Measurements from ENCODE around the gene PCDHGA6. TPM values are rescaled to one million over a fixed set of nuclear protein-coding genes. Genes with fewer than 3 reads are reported as not detected.
"Not testable (repeated sequence)": the region's sequence is repeated elsewhere in the genome, so short reads cannot be mapped to it uniquely, and the experiment has no call there.

PCDHGA6 gene
- total RNA-seq, 1 donor from 2014 or later, result 2.0 TPM

DNA sequence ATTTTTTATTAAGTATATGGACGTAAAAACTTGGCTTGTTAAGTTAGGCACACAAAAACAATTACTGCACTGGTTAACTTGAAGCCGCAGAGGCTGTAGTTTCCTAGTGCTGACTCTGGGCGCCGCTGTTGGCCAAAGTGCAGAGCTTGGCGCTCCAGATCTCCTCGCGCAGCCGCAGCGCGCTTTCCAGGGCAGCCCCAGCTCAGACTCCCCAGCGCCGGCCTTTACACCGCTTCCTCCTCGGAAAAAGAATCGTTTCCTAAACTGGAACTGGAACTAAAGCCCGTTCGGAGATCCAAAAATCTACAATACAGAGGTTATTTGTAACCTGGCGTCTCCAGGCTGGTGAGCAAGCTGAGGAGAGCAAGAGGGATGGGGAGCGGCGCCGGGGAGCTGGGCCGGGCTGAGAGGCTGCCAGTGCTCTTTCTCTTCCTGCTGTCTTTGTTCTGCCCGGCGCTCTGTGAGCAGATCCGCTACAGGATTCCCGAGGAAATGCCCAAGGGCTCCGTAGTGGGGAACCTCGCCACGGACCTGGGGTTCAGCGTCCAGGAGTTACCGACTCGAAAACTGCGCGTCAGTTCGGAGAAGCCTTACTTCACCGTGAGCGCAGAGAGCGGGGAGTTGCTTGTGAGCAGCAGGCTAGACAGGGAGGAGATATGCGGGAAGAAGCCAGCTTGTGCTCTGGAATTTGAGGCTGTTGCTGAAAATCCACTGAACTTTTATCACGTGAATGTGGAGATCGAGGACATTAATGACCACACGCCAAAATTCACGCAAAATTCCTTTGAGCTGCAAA, 24.3 kb downstream of the PCDHGA6 start, which contains the start of gene PCDHGB5:
Gene PCDHGB5, plus strand, starts transcription at position 192 of the 796 bp plus-strand sequence. Its CDS starts 181 bp downstream, at position 373.
- DNase-seq (ENCODE audit: low spot score in 2 of 2); H3K36me3 ChIP-seq; H3K27me3 ChIP-seq; H3K4me1 ChIP-seq; intact Hi-C loops (cut with DNase I): not testable (repeated sequence)
- Histone ChIP-seq H3K4me3 (peak within 1 kb of the TSS; percentile 33 to 38), H3K27ac (peak within 1 kb of the TSS in 1 of 2 donors; percentile 18), H3K9me3 (peaks cover 79 to 97% of the 10 kb centered on the region in 2 donors)
- TF ChIP-seq, protein P1, sequence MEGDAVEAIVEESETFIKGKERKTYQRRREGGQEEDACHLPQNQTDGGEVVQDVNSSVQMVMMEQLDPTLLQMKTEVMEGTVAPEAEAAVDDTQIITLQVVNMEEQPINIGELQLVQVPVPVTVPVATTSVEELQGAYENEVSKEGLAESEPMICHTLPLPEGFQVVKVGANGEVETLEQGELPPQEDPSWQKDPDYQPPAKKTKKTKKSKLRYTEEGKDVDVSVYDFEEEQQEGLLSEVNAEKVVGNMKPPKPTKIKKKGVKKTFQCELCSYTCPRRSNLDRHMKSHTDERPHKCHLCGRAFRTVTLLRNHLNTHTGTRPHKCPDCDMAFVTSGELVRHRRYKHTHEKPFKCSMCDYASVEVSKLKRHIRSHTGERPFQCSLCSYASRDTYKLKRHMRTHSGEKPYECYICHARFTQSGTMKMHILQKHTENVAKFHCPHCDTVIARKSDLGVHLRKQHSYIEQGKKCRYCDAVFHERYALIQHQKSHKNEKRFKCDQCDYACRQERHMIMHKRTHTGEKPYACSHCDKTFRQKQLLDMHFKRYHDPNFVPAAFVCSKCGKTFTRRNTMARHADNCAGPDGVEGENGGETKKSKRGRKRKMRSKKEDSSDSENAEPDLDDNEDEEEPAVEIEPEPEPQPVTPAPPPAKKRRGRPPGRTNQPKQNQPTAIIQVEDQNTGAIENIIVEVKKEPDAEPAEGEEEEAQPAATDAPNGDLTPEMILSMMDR (IDR thresholded peaks at IDR 0.05), result peak; percentile 21 to 39 (median 29)

DNA sequence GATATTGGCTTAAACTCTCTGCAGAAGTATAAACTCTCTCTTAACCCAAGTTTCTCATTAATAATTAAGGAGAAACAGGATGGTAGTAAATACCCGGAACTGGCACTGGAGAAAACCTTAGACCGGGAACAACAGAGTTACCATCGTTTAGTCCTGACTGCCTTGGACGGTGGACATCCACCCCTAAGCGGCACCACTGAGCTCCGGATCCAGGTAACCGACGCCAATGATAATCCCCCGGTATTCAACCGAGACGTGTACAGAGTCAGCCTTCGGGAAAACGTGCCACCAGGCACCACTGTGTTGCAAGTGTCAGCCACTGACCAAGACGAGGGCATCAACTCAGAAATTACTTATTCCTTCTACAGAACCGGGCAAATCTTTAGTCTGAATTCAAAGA, 24.9 kb downstream of the PCDHGA6 start:
- no peak for DNase-seq (ENCODE audit: low spot score in 2 of 2)
- intact Hi-C loops (cut with DNase I), result no loop called here
- no peaks in the 10 kb centered on the region for H3K27me3 ChIP-seq
- peaks cover 0 to 5% of the 10 kb centered on the region in 2 donors for H3K36me3 ChIP-seq
- H3K4me3 ChIP-seq, result peak overlapping the region in 1 of 2 donors; percentile 2
- TF ChIP-seq, protein P1 (IDR thresholded peaks at IDR 0.05), result no peak
- H3K4me1 ChIP-seq, result no peaks in the 10 kb centered on the region
- H3K27ac ChIP-seq, result no peak overlapping the region
- H3K9me3 ChIP-seq, result peaks cover 79 to 97% of the 10 kb centered on the region in 2 donors

DNA sequence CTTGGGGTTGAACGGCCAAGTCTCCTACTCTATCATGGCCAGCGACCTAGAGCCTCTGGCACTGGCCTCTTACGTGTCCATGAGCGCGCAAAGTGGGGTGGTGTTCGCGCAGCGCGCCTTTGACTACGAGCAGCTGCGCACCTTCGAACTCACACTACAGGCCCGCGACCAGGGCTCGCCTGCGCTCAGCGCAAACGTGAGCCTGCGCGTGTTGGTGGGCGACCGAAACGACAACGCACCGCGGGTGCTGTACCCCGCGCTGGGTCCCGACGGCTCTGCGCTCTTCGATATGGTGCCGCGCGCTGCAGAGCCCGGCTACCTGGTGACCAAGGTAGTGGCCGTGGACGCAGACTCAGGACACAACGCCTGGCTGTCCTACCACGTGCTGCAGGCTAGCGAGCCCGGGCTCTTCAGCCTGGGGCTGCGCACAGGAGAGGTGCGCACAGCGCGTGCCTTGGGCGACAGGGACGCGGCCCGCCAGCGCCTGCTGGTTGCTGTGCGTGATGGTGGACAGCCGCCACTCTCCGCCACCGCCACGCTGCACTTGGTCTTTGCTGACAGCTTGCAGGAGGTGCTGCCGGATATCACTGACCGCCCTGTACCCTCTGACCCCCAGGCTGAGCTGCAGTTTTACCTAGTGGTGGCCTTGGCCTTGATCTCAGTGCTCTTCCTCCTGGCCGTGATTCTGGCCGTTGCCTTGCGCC, 26.0 kb downstream of the PCDHGA6 start:
- no peaks in the 10 kb centered on the region for H3K27me3 ChIP-seq
- TF ChIP-seq, protein P1 (IDR thresholded peaks at IDR 0.05), result no peak
- H3K4me1 ChIP-seq, result no peaks in the 10 kb centered on the region
- H3K9me3 ChIP-seq, result peaks cover 79 to 97% of the 10 kb centered on the region in 2 donors
- H3K36me3 ChIP-seq, result peaks cover 0 to 5% of the 10 kb centered on the region in 2 donors
- no peak for DNase-seq (ENCODE audit: low spot score in 2 of 2)
- intact Hi-C loops (cut with DNase I), result loop anchor here (5.0 to 10.0 kb wide), 2 partner anchors 125 to 163 kb away; no protein-coding TSS in a partner anchor
- H3K27ac ChIP-seq, result no peak overlapping the region
- H3K4me3 ChIP-seq, result peak overlapping the region in 1 of 2 donors; percentile 20

DNA sequence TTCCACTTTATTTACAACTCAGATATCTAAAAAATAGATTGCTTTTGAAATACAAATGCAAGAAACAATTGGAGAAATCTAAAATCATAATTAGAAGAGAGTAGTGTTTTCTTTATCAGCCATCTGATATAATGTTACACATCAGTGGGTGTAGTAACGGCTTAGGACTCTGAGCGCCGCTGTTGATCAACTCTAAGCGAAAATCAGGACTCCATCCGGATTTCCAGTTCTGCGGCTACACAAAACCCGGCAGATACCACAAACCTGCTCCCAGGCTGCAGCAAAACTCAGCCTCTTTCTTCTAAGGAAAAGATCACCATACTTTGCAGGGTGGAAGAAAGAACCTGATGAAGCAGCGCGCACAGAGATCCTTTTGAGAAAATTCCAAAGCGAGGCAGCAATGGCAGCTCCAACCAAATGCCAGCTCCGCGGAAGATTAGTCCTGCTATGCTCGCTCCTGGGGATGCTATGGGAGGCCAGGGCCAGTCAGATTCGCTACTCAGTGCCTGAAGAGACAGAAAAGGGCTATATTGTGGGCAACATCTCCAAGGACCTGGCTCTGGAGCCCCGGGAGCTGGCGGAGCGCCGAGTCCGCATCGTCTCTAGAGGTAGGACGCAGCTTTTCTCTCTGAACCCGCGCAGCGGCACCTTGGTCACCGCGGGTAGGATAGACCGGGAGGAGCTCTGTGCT, 29.0 kb downstream of the PCDHGA6 start, which contains the start of gene PCDHGA9:
Gene PCDHGA9, plus strand, starts transcription at position 226 of the 691 bp plus-strand sequence. Its CDS starts 175 bp downstream, at position 401.
- intact Hi-C loops (cut with DNase I), result loop anchor here (5.0 to 10.0 kb wide), 2 partner anchors 122 to 160 kb away; no protein-coding TSS in a partner anchor
- no peak for DNase-seq (ENCODE audit: low spot score in 2 of 2)
- H3K9me3 ChIP-seq, result peaks cover 87 to 97% of the 10 kb centered on the region in 2 donors

More for the DNA sequence above, 29.0 kb downstream of the PCDHGA6 start, which contains the start of gene PCDHGA9:
- Histone ChIP-seq H3K36me3 (peaks cover 4 to 5% of the 10 kb centered on the region in 2 donors), H3K27ac (no peak within 1 kb of the TSS), H3K4me1 (no peaks in the 10 kb centered on the region), H3K4me3 (peak within 1 kb of the TSS; percentile 37 to 45), H3K27me3 (no peaks in the 10 kb centered on the region)
- TF ChIP-seq, protein P1 (IDR thresholded peaks at IDR 0.05), result peak in 2 of 3 experiments; percentile 20 to 23
